Measurements from ENCODE around the gene B4GALT5.

DNA sequence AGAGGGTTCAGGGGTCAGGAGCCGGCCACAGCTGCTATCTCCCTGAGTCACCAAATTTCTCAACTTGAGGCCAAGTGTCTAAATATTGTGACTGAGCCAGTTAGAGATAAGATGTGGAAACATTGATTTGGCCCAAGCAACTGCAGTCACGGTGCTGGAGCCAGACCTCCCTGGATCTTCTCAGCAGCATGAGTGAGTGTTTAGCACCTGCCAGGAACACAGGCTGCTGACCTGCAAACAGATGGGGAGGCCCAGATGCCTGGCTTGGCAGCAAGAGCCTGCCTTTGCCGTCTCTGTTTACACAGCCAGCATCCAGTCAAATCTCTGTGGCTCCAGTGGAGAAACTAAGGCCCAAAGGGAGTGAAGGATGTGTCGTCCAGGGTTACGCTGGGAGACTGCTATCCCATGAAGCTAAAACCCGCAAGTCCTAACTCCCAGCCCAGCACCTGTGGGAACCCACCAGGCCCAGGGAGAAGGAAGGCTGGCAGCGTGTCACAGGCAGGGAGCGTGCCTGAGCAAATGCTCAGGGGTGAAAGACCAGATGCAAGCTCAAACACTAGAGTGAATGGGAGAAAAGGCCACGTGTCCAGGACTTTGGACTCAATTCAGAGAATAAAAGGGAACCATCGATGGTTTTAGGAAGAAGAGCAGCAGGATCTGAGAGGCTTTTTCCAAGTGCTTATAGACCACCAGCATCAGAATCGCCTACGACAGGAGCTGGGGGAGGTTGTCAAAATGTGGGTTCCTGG lies 129.8 kb downstream of the B4GALT5 start:
- TF ChIP-seq, protein P1, sequence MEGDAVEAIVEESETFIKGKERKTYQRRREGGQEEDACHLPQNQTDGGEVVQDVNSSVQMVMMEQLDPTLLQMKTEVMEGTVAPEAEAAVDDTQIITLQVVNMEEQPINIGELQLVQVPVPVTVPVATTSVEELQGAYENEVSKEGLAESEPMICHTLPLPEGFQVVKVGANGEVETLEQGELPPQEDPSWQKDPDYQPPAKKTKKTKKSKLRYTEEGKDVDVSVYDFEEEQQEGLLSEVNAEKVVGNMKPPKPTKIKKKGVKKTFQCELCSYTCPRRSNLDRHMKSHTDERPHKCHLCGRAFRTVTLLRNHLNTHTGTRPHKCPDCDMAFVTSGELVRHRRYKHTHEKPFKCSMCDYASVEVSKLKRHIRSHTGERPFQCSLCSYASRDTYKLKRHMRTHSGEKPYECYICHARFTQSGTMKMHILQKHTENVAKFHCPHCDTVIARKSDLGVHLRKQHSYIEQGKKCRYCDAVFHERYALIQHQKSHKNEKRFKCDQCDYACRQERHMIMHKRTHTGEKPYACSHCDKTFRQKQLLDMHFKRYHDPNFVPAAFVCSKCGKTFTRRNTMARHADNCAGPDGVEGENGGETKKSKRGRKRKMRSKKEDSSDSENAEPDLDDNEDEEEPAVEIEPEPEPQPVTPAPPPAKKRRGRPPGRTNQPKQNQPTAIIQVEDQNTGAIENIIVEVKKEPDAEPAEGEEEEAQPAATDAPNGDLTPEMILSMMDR (conservative IDR thresholded peaks at IDR 0.05 in 1 of 2, IDR thresholded peaks at IDR 0.05 in 1 of 2; ENCODE audit: low read depth in 1 of 2, low read length in 2 of 2), result peak in 1 of 2 donors; percentile 18
- no peak for TF ChIP-seq EZH2 (IDR thresholded peaks at IDR 0.05; ENCODE audit: low read length, missing control alignments)

Measured in fibroblast of lung (primary cell).